AG04449 (cell line): ENCODE measurements around the gene ANKRD11.

Experiments used
- CTCF ChIA-PET: fragments of 350-600 bp; formaldehyde crosslinking; extraction: SDS; loops from one replicate; lab custom pipeline; 2021; ENCODE audit warnings: antibody characterized with exemption; lab: Yijun Ruan, JAX
- POLR2A ChIA-PET: fragments of 400-600, 350-600 bp; formaldehyde crosslinking; extraction: SDS; loops from one replicate; lab custom pipeline; 2020; ENCODE audit warnings: antibody characterized with exemption, inconsistent platforms; lab: Yijun Ruan, JAX
- DNase-seq: peaks from one replicate; pipeline ENCODE4 v3.0.0-alpha.2; 2010; ENCODE audit warnings: low read depth, low spot score
- H3K4me3 ChIP-seq: 2 replicates; pipeline ENCODE4 v1.5.1; 2011; ENCODE audit warnings: low read depth, mild to moderate bottlenecking, control low read depth, low read length
- TF ChIP-seq, protein P1 (sequence below): IDR thresholded peaks from one replicate; pipeline ENCODE4 v1.5.1; 2011; ENCODE audit warnings: mild to moderate bottlenecking, moderate library complexity, low read length, control low read depth, inconsistent platforms; ENCODE audit not compliant: insufficient read depth; ENCODE audit errors: missing control alignments

The ANKRD11 gene

DNA sequence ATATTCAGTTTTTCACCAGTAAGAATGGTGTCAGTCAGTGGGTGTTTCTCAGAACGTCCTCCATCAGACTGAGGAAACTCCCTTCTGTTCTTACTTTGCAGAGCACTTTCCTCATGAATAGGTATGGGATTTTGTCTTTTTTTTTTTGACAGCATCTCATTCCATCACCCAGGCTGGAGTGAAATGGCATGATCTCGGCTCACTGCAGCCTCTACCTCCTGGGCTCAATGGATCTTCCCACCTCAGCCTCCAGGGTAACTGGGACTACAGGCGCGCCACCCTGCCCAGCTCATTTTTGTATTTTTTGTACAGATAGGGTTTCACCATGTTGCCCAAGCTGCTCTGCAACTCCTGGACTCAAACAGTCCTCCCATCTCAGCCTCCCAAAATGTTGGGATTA lies 142.6 kb downstream of the ANKRD11 start:
- no peak for DNase-seq
- TF ChIP-seq, protein P1, sequence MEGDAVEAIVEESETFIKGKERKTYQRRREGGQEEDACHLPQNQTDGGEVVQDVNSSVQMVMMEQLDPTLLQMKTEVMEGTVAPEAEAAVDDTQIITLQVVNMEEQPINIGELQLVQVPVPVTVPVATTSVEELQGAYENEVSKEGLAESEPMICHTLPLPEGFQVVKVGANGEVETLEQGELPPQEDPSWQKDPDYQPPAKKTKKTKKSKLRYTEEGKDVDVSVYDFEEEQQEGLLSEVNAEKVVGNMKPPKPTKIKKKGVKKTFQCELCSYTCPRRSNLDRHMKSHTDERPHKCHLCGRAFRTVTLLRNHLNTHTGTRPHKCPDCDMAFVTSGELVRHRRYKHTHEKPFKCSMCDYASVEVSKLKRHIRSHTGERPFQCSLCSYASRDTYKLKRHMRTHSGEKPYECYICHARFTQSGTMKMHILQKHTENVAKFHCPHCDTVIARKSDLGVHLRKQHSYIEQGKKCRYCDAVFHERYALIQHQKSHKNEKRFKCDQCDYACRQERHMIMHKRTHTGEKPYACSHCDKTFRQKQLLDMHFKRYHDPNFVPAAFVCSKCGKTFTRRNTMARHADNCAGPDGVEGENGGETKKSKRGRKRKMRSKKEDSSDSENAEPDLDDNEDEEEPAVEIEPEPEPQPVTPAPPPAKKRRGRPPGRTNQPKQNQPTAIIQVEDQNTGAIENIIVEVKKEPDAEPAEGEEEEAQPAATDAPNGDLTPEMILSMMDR: no peak
- ChIA-PET CTCF (no interaction called here), POLR2A (no interaction called here)
- H3K4me3 ChIP-seq: no peak overlapping the region

DNA sequence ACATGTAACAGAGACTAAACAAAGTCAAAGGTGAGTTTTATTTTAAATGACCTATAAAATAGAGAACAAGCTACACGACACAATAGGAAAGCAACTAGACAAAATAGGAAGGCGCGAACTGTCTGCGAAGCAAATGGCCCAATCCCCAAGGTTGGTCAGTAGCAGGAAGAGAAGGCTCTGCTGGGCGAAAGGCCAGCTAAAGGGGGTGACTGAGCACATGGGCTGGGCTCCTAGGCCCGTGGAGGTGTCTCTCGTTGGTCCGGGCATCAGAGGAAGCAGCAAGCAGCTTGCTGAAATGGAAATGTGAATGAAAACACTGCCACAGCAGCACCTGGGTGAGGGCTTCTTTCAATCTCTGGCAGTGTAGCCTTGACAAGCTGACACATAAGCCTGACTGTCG lies 143.5 kb downstream of the ANKRD11 start:
- H3K4me3 ChIP-seq: no peak overlapping the region
- TF ChIP-seq, protein P1: no peak
- ChIA-PET POLR2A (no interaction called here), CTCF (no interaction called here)
- no peak for DNase-seq

DNA sequence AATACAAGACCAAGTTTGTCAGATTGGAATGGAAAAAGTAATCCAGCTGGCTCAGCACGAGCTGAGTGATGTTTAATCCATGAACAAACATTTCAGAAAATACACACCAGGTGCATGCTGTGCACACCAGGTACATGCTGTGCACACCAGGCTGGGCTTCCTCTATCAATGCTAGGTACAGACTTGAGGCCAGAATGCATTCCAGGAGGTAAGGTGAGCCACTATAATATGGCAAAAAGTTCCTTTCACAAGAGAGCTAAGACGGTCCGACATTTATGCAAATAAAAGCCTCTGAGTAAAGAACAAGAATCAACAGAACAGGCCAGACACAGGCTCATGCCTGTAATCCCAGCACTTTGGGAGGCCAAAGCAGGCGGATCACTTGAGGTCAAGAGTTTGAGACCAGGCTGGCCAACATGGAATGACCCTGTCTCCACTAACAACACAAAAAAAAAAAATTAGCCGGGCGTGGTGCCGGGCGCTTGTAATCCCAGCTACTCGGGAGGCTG lies 144.7 kb downstream of the ANKRD11 start:
- TF ChIP-seq, protein P1: no peak
- POLR2A ChIA-PET: no interaction called here
- DNase-seq: no peak
- CTCF ChIA-PET: interaction anchor here (0.9 to 1.4 kb wide), 2 partner anchors 10 to 19 kb away, joined by 3 to 4 read pairs; no protein-coding TSS in a partner anchor
- no peak overlapping the region for H3K4me3 ChIP-seq

DNA sequence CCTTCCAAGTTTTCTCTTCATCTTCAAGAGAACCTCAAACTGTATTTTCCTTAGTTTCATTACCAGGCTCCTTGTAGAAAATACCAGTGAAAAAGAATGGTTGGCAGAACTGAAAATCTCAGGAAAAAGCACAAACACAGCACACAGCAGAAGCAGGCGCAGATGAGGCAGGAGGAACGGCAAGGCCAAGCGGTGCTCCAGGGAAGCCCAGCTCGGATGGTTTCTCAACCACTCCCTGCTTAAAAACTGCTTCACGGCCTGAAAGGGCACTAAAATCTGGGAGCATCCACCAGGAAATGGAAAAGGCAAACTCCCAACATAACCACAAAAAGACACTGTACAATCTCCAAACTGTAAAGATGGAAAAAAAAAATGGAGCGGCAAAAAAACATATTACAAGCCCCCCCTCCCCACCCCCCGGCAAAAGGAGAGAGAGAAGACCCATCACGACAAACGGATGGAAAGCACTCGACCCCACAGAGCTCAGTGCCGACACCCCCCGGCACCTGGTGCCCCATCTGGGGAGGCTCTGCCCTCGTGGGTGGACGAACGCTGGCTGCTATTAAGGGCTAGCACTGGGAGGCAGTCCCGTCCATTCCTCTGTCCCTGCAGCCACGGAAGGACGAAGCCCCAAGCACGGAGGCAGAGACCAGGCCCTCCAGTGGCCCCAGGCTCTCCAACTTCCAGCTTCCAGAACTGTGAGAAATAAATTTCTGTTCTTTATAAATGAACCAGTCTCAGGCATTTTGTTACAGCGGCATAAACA lies 145.3 kb downstream of the ANKRD11 start:
- ChIA-PET CTCF (interaction anchor here (0.9 to 1.4 kb wide), 2 partner anchors 9 to 20 kb away, joined by 3 to 4 read pairs; no protein-coding TSS in a partner anchor), POLR2A (no interaction called here)
- no peak overlapping the region for H3K4me3 ChIP-seq
- TF ChIP-seq, protein P1: no peak
- DNase-seq: no peak

DNA sequence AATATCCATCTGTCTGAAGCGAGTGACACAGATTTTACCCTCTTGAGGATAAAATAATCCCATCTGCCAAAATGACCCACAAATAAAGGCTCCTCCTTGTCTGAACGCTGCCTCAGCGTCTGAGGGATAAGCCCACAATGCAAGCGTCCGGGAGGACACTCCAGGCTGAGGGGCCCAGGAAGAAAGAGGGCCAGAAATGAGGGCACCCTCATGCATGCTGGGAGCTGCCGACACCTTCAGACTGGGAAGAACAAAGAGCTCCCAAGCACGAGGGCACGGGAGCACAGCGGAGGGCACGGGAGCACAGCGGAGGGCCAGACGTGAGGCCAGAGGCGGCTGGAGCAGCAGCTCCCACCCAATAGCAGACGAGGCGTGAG lies 145.9 kb downstream of the ANKRD11 start:
- DNase-seq: no peak
- ChIA-PET POLR2A (interaction anchor here (0.5 to 1.1 kb wide), 2 partner anchors 89 to 144 kb away, joined by 3 read pairs; no protein-coding TSS in a partner anchor), CTCF (no interaction called here)
- H3K4me3 ChIP-seq: no peak overlapping the region; the same call in 1 of the 2 replicates
- TF ChIP-seq, protein P1: no peak

DNA sequence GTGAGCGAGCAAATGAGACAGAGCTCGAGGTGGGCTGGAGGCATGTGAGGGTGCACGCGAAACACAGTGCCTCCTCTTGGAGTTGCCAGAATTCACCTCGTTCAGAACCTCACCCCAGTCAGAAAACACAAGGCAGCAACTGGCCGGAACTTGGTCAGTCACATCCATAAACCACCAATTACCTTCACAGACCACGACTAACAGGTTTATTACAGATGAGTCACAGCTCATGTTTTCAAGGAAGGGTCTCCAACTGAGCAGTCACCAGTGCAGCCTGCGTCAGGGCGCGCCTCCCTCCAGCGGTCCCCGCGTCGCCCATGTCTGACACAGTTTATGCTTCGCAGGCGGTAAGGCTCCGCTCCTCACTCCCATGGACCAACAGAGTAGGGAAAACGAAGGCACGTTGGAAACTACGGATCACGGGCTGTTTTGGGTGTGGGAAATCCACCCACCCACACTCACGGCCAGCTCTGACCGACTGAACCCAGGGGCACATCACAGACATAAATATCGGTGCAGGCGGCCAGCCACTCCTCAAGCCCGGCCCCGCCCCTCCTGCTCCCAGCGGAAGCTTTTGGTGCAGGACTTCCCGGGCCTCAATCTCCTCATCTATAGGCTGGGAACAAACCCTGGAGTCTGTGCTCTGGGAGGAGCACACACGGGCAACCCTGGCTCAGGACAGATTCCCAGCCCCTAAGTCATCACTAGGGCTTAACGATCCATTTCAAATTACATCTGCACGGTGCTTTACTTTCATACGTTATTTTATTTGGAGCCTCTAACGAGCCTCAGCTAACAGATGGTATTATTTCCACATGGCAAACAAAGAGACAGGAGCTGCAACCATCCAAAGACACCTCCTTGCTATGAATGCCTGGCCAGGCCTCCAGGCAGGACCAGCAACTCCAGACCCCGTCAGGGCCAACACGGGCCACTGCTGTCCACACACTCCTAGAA lies 146.6 kb downstream of the ANKRD11 start:
- ChIA-PET POLR2A (interaction anchor here (0.5 to 1.1 kb wide), 3 partner anchors 18 to 145 kb away, joined by 3 read pairs; no protein-coding TSS in a partner anchor), CTCF (interaction anchor here (1.5 kb wide), 1 partner anchor 11 kb away, joined by 8 read pairs; no protein-coding TSS in a partner anchor)
- TF ChIP-seq, protein P1: no peak
- no peak for DNase-seq
- no peak overlapping the region; the same call in 1 of the 2 replicates for H3K4me3 ChIP-seq
